GM08714 (cell line): ENCODE data around the gene PHF21A.

Experiments used
- H3K4me3 ChIP-seq: fragments of 200-500 bp; sonication (Bioruptor generic); 2 replicates; pipeline ENCODE4 v1.5.1; 2014; ENCODE audit warnings: mild to moderate bottlenecking, low read length, inconsistent platforms
- ZNF274 ChIP-seq: IDR thresholded peaks from 2 replicates; pipeline ENCODE4 v1.6.1; 2012; ENCODE audit warnings: mild to moderate bottlenecking, low read depth, low read length

PHF21A gene

GRCh38 chr11:45890886-45891550 is 230.2 kb downstream of the PHF21A start:
- TF ChIP-seq ZNF274: no peak

GRCh38 chr11:45889966-45890365 is 231.3 kb downstream of the PHF21A start:
- no peak overlapping the region for H3K4me3 ChIP-seq
- no peak for TF ChIP-seq ZNF274

More at GRCh38 chr11:45890886-45891550, 230.2 kb downstream of the PHF21A start:
- H3K4me3 ChIP-seq: no peak overlapping the region

GRCh38 chr11:45889555-45889954 is 231.7 kb downstream of the PHF21A start:
- no peak for TF ChIP-seq ZNF274
- H3K4me3 ChIP-seq: no peak overlapping the region

- no peak overlapping the region for H3K4me3 ChIP-seq
- TF ChIP-seq ZNF274: no peak
Measured at GRCh38 chr11:45887587-45887986, 233.7 kb downstream of the PHF21A start.

DNA sequence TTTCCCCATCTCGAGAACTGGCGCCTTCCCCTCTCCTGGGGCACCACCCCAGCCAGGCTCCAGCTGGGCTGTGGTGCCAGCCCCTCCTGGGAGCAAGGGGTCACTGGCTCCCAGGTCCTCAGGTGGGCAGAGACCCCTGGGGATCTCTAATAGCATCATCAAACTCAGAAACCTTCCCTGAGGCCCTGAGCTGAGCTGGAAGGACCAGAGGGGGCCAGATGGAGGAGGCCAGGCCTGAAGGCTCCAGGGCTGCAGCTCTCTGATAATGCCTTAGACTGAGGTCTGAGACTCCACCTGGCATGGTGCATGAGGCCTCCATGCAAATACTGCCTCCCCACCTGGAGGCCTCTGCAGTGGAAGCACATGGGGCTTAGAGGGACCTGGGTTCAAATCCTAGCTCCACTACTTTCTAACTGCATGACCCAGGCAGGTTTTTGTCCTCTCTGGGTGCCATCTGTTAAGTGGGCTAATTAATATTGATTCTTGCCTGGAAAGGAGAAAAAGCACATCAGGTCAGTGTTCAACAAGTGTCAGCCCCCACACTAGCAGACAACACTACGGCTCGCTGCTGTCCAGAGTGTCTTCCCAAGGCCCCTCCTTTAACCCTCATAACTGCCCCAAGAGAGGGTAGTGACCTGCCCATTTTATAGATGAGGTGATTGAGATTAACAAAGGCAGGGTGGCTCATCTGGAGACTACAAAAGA is 234.3 kb downstream of the PHF21A start:
- no peak for TF ChIP-seq ZNF274
- no peak overlapping the region for H3K4me3 ChIP-seq

DNA sequence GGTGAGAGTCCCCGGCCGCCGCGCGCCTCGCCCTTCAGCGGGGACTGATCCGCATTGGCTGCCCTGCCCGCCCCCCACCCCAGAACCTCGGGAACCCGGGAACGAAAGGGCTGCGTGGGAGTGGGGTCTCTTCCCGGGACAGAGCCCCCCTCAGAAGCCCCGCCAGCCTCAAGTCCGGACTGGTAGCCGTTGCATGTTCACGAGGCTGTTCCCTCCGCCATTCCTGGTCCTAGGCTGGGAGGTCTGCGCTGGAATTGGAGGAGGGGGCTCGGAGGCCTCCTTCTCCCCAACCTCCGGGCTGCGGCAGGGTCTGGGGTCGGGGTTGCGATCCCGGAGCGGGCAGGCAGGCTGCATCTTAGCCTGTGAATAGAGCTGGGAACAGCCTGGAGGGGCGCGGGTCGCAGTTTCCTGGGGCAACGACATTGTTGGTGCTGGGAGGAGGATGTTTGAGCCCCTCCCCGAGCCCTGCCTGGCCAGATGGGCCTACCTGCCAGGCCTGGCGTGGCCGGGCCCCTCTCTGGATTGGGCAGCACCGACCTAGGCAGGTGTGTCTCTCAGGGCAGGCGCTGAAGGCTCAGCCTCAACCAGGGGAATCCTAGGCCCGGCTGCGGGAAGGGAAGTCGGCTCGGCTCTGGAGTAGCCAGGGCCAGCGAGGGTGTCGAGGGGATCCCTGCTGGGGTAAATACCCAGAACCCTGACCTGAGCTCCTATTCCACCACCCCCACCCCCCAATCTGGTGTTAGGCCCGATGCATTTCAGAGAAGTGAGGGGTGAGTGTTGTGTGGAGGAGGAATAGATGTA is 235.1 kb downstream of the PHF21A start:
- no peak for TF ChIP-seq ZNF274
- H3K4me3 ChIP-seq: peak overlapping the region; percentile 27; the same call in 1 of the 2 replicates

GRCh38 chr11:45885274-45885920 is 235.9 kb downstream of the PHF21A start, which contains the start of gene MAPK8IP1:
Gene MAPK8IP1, plus strand, starts transcription at chr11:45885651. Its CDS starts 170 bp downstream, at chr11:45885821.
- TF ChIP-seq ZNF274: no peak
- H3K4me3 ChIP-seq: peak within 1 kb of the TSS; percentile 35; the same call in 1 of the 2 replicates

GRCh38 chr11:45884596-45885185 is 236.6 kb downstream of the PHF21A start:
- no peak for TF ChIP-seq ZNF274
- H3K4me3 ChIP-seq: peak overlapping the region; percentile 35; the same call in 1 of the 2 replicates
